GM23338 (cell line): ENCODE measurements around the gene SCAPER.

Source experiments
- EZH2 ChIP-seq: fragments of 200-600 bp; sonication (generic); IDR thresholded peaks from one replicate; pipeline ENCODE4 v1.8.0; 2017; ENCODE audit warnings: antibody characterized with exemption, mild to moderate bottlenecking, low read depth; ENCODE audit not compliant: unreplicated experiment
- EZH2phosphoT487 ChIP-seq: fragments of 200-600 bp; sonication (generic); IDR thresholded peaks from one replicate; pipeline ENCODE4 v1.8.1; 2018; ENCODE audit warnings: antibody characterized with exemption; ENCODE audit not compliant: unreplicated experiment
- POLR2AphosphoS5 ChIP-seq: IDR thresholded peaks from 2 replicates; pipeline ENCODE4 v1.6.1; 2016; ENCODE audit warnings: antibody characterized with exemption, low read depth
- REST ChIP-seq: IDR thresholded peaks from one replicate; pipeline ENCODE4 v1.6.1; 2018; ENCODE audit warnings: antibody characterized with exemption; ENCODE audit not compliant: unreplicated experiment
- TF ChIP-seq, protein P1 (sequence below), 2 experiments: fragments of 200-600 bp in 1 of 2; sonication (generic) in 1 of 2; conservative IDR thresholded peaks; 2 replicates each; pipeline versions ENCODE4 v1.5.1 to v1.6.1; 2016 to 2017; ENCODE audit warnings: antibody characterized with exemption in 2 of 2, low read depth in 2 of 2, mild to moderate bottlenecking in 2 of 2, moderate library complexity in 1 of 2

DNA sequence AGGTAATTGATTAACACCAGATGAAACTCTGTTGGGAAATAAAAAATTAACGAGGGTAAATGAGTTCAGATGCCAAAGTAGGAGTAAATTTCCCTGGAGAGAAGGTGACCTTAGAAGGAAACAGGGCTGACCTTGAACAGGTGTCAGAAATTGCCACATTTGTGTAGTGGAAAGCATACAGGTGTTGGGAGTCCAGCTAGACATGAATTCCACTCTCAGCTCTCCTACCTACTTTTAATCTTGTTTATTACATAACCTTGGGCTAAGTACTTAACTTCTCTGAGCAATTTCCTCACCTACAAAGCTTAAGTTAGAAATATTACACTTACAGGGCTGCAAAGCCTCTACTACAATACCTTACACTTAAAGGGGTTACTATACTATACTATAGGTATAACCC, 472.5 kb downstream of the SCAPER start:
- TF ChIP-seq, protein P1, sequence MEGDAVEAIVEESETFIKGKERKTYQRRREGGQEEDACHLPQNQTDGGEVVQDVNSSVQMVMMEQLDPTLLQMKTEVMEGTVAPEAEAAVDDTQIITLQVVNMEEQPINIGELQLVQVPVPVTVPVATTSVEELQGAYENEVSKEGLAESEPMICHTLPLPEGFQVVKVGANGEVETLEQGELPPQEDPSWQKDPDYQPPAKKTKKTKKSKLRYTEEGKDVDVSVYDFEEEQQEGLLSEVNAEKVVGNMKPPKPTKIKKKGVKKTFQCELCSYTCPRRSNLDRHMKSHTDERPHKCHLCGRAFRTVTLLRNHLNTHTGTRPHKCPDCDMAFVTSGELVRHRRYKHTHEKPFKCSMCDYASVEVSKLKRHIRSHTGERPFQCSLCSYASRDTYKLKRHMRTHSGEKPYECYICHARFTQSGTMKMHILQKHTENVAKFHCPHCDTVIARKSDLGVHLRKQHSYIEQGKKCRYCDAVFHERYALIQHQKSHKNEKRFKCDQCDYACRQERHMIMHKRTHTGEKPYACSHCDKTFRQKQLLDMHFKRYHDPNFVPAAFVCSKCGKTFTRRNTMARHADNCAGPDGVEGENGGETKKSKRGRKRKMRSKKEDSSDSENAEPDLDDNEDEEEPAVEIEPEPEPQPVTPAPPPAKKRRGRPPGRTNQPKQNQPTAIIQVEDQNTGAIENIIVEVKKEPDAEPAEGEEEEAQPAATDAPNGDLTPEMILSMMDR (conservative IDR thresholded peaks at IDR 0.05; ENCODE audit: low read depth in 2 of 2): no peak
- TF ChIP-seq EZH2phosphoT487 (no peak), POLR2AphosphoS5 (no peak), EZH2 (no peak), REST (no peak)
